Astrocyte of the hippocampus (primary cell): Measurements from ENCODE around the gene TBC1D3L.
"Not testable (repeated sequence)": the region's sequence is repeated elsewhere in the genome, so short reads cannot be mapped to it uniquely, and the experiment has no call there.

ENCODE experiments used
- DNase-seq: peaks from one replicate; pipeline ENCODE4 v3.0.0; 2011; ENCODE audit warnings: low read depth, low spot score

The TBC1D3L gene

GRCh38 chr17:37988960-37989359, at the start of gene TBC1D3L:
TBC1D3L (minus strand) TSS chr17:37989060; CDS start chr17:37987520, 1,540 bp downstream.
- not testable (repeated sequence) for DNase-seq

- DNase-seq: not testable (repeated sequence)
These were observed 14.8 kb upstream of the TBC1D3L start, which contains the start of gene TBC1D3D for GRCh38 chr17:38003676-38004075. TBC1D3D (plus strand) TSS chr17:38003976; CDS start chr17:38005561, 1,585 bp downstream.
